Measurements from ENCODE around the gene RTTN.

Gene RTTN

GRCh38 chr18:70039186-70039585 is 166.3 kb downstream of the RTTN start:
- Histone ChIP-seq H3K9ac (ENCODE audit: low read length) (no peak overlapping the region), H2AFZ (ENCODE audit: low read depth, low read length, severe bottlenecking) (no peak overlapping the region), H3K9me3 (ENCODE audit: insufficient read depth, low read length) (no peaks in the 10 kb centered on the region), H3K27ac (ENCODE audit: low read depth, low read length) (no peak overlapping the region), H3F3A (ENCODE audit: insufficient read depth) (no peaks in the 10 kb centered on the region), H3K4me2 (ENCODE audit: low read depth, low read length, poor library complexity, severe bottlenecking) (no peak overlapping the region), H3K27me3 (ENCODE audit: low read length) (no peaks in the 10 kb centered on the region), H3K9me2 (replicated peaks; ENCODE audit: insufficient read depth, low read length) (no peaks in the 10 kb centered on the region), H3K79me2 (ENCODE audit: insufficient read depth, low read length) (no peaks in the 10 kb centered on the region), H3K4me3 (ENCODE audit: insufficient read depth, low read length, poor library complexity, severe bottlenecking) (no peak overlapping the region), H4K20me1 (ENCODE audit: low read depth, low read length) (no peaks in the 10 kb centered on the region), H3K36me3 (ENCODE audit: low read length) (no peaks in the 10 kb centered on the region)
- TF ChIP-seq CTCF (IDR thresholded peaks at IDR 0.05; ENCODE audit: insufficient read depth, low read length, poor library complexity, severe bottlenecking): no peak

GRCh38 chr18:70037431-70038061 is 167.9 kb downstream of the RTTN start:
- Histone ChIP-seq H2AFZ (ENCODE audit: low read depth, low read length, severe bottlenecking) (no peak overlapping the region), H3K9ac (ENCODE audit: low read length) (no peak overlapping the region), H3K27ac (ENCODE audit: low read depth, low read length) (no peak overlapping the region), H3K9me3 (ENCODE audit: insufficient read depth, low read length) (no peaks in the 10 kb centered on the region), H3K9me2 (replicated peaks; ENCODE audit: insufficient read depth, low read length) (no peaks in the 10 kb centered on the region), H3K4me3 (ENCODE audit: insufficient read depth, low read length, poor library complexity, severe bottlenecking) (no peak overlapping the region), H3K79me2 (ENCODE audit: insufficient read depth, low read length) (no peaks in the 10 kb centered on the region), H3K4me2 (ENCODE audit: low read depth, low read length, poor library complexity, severe bottlenecking) (no peak overlapping the region), H3F3A (ENCODE audit: insufficient read depth) (no peaks in the 10 kb centered on the region), H3K36me3 (ENCODE audit: low read length) (no peaks in the 10 kb centered on the region), H4K20me1 (ENCODE audit: low read depth, low read length) (no peaks in the 10 kb centered on the region), H3K27me3 (ENCODE audit: low read length) (no peaks in the 10 kb centered on the region)
- TF ChIP-seq EZH2phosphoT487 (conservative IDR thresholded peaks at IDR 0.05; ENCODE audit: low read length) (no peak), CTCF (IDR thresholded peaks at IDR 0.05; ENCODE audit: insufficient read depth, low read length, poor library complexity, severe bottlenecking) (no peak)

- Histone ChIP-seq H3K9me2 (replicated peaks; ENCODE audit: insufficient read depth, low read length) (no peaks in the 10 kb centered on the region), H3K9ac (ENCODE audit: low read length) (0 out of 2 replicates have a peak overlapping the region, but pooled peaks have one; percentile 17), H3K27ac (ENCODE audit: low read depth, low read length) (0 out of 2 replicates have a peak overlapping the region, but pooled peaks have one; percentile 13), H3K4me2 (ENCODE audit: low read depth, low read length, poor library complexity, severe bottlenecking) (no peak overlapping the region), H3K36me3 (ENCODE audit: low read length) (no peaks in the 10 kb centered on the region), H3K9me3 (ENCODE audit: insufficient read depth, low read length) (no peaks in the 10 kb centered on the region), H3K4me3 (ENCODE audit: insufficient read depth, low read length, poor library complexity, severe bottlenecking) (no peak overlapping the region), H3K79me2 (ENCODE audit: insufficient read depth, low read length) (no peaks in the 10 kb centered on the region), H4K20me1 (ENCODE audit: low read depth, low read length) (no peaks in the 10 kb centered on the region), H3F3A (ENCODE audit: insufficient read depth) (no peaks in the 10 kb centered on the region), H3K27me3 (ENCODE audit: low read length) (no peaks in the 10 kb centered on the region), H2AFZ (ENCODE audit: low read depth, low read length, severe bottlenecking) (no peak overlapping the region)
- no peak for TF ChIP-seq CTCF (IDR thresholded peaks at IDR 0.05; ENCODE audit: insufficient read depth, low read length, poor library complexity, severe bottlenecking)
- no peak for TF ChIP-seq EZH2phosphoT487 (conservative IDR thresholded peaks at IDR 0.05; ENCODE audit: low read length)
Measured at GRCh38 chr18:70036771-70037347, 168.6 kb downstream of the RTTN start.

Data from SU-DHL-6 (cell line).